PC-9 (cell line): ENCODE data around the gene RCOR1.

Source experiments
- CTCF ChIP-seq: fragments of 200-600 bp; sonication (generic); conservative IDR thresholded peaks from 2 replicates; pipeline ENCODE4 v1.6.1; 2017; ENCODE audit warnings: mixed run types, antibody characterized with exemption, mild to moderate bottlenecking, moderate library complexity
- EZH2 ChIP-seq: fragments of 200-600 bp; sonication (generic); IDR thresholded peaks from 2 replicates; pipeline ENCODE4 v1.8.0; 2017; ENCODE audit warnings: antibody characterized with exemption, low read depth

GRCh38 chr14:102588821-102589220 lies 3.6 kb upstream of the RCOR1 start:
- TF ChIP-seq CTCF (no peak), EZH2 (no peak)
